Neural crest cell (in vitro differentiated cells): ENCODE measurements around the gene STAB2. TPM values are rescaled to one million over a fixed set of nuclear protein-coding genes. Genes with fewer than 3 reads are reported as not detected.
A peak's percentile ranks its signal among the peaks of the same experiment; 100 is the strongest.

Experiments
- DNase-seq: peaks from one replicate; pipeline ENCODE4 v3.0.0; 2021; ENCODE audit warnings: low read depth, mixed read lengths, low spot score
- H3K27ac Mint-ChIP-seq: one replicate; pipeline ENCODE4 v1.8.0; 2021; ENCODE audit warnings: mild to moderate bottlenecking, mixed read lengths; ENCODE audit not compliant: unreplicated experiment
- H3K27me3 Mint-ChIP-seq: 2 replicates; pipeline ENCODE4 v1.8.0; 2021; ENCODE audit warnings: low read depth, mild to moderate bottlenecking, mixed read lengths
- H3K36me3 Mint-ChIP-seq: 2 replicates; pipeline ENCODE4 v1.8.0; 2021; ENCODE audit warnings: low read depth, mild to moderate bottlenecking, mixed read lengths
- H3K4me1 Mint-ChIP-seq: 2 replicates; pipeline ENCODE4 v1.8.0; 2021; ENCODE audit warnings: mixed read lengths
- H3K4me3 Mint-ChIP-seq: one replicate; pipeline ENCODE4 v1.8.0; 2021; ENCODE audit warnings: mild to moderate bottlenecking, mixed read lengths
- H3K9me3 Mint-ChIP-seq: 2 replicates; pipeline ENCODE4 v1.8.0; 2021; ENCODE audit warnings: mixed read lengths
- CTCF ChIP-seq: fragments of 200-600 bp; sonication (generic); conservative IDR thresholded peaks from 2 replicates; pipeline ENCODE4 v1.5.0; 2021; ENCODE audit warnings: antibody characterized with exemption, mild to moderate bottlenecking
- total RNA-seq: library from RNA; stranded (reverse); gene quantifications from 2 replicates; pipeline ENCODE4 v1.2.1, GENCODE V29; 2021

STAB2 gene
- total RNA-seq, 1 donor from 2014 or later = not detected

GRCh38 chr12:103778781-103779180 is 191.7 kb downstream of the STAB2 start:
- H3K36me3 Mint-ChIP-seq = peaks cover 14% of the 10 kb centered on the region
- no peak for DNase-seq
- no peaks in the 10 kb centered on the region for H3K27me3 Mint-ChIP-seq
- no peak overlapping the region for H3K27ac Mint-ChIP-seq
- no peak overlapping the region for H3K4me3 Mint-ChIP-seq
- H3K4me1 Mint-ChIP-seq = peaks cover 4% of the 10 kb centered on the region
- H3K9me3 Mint-ChIP-seq = no peaks in the 10 kb centered on the region
- TF ChIP-seq CTCF = no peak

GRCh38 chr12:103779410-103780092 is 192.5 kb downstream of the STAB2 start:
- Mint-ChIP-seq H3K27ac (peak overlapping the region; percentile 97), H3K36me3 (peaks cover 14% of the 10 kb centered on the region), H3K9me3 (no peaks in the 10 kb centered on the region), H3K27me3 (no peaks in the 10 kb centered on the region), H3K4me1 (no peaks in the 10 kb centered on the region), H3K4me3 (no peak overlapping the region)
- TF ChIP-seq CTCF = no peak
- no peak for DNase-seq

- Mint-ChIP-seq H3K27me3 (no peaks in the 10 kb centered on the region), H3K4me1 (no peaks in the 10 kb centered on the region), H3K36me3 (peaks cover 14% of the 10 kb centered on the region), H3K27ac (no peak overlapping the region), H3K9me3 (no peaks in the 10 kb centered on the region), H3K4me3 (no peak overlapping the region)
- no peak for DNase-seq
- no peak for TF ChIP-seq CTCF
Measured at GRCh38 chr12:103780093-103780440, 193.0 kb downstream of the STAB2 start.

GRCh38 chr12:103780992-103781391 is 193.9 kb downstream of the STAB2 start:
- Mint-ChIP-seq H3K4me3 (no peak overlapping the region), H3K36me3 (peaks cover 16% of the 10 kb centered on the region), H3K27me3 (no peaks in the 10 kb centered on the region), H3K9me3 (no peaks in the 10 kb centered on the region), H3K4me1 (peaks cover 8% of the 10 kb centered on the region), H3K27ac (no peak overlapping the region)
- no peak for TF ChIP-seq CTCF
- DNase-seq = no peak

- H3K4me3 Mint-ChIP-seq = no peak overlapping the region
- no peaks in the 10 kb centered on the region for H3K9me3 Mint-ChIP-seq
- TF ChIP-seq CTCF = no peak
- peaks cover 9% of the 10 kb centered on the region for H3K4me1 Mint-ChIP-seq
- no peak for DNase-seq
- H3K27me3 Mint-ChIP-seq = no peaks in the 10 kb centered on the region
- H3K36me3 Mint-ChIP-seq = peaks cover 19% of the 10 kb centered on the region
- no peak overlapping the region for H3K27ac Mint-ChIP-seq
Measured at GRCh38 chr12:103782399-103782798, 195.3 kb downstream of the STAB2 start.
